HG02852 (cell line): ENCODE measurements around the gene SLC37A3.

ENCODE experiments used
- ATAC-seq: cut with Tn5 transposase; IDR thresholded peaks from one replicate; pipeline ENCODE4 v1.9.1; 2021; ENCODE audit warnings: mild to moderate bottlenecking, moderate library complexity; ENCODE audit not compliant: unreplicated experiment

Gene SLC37A3

GRCh38 chr7:140402178-140402835 lies 4.0 kb upstream of the SLC37A3 start:
- ATAC-seq, result no peak

GRCh38 chr7:140400381-140400780 lies 2.1 kb upstream of the SLC37A3 start:
- no peak for ATAC-seq

- no peak for ATAC-seq
Observed at GRCh38 chr7:140398821-140399220, 491 bp upstream of the SLC37A3 start.

GRCh38 chr7:140393756-140394306 lies 4.5 kb downstream of the SLC37A3 start:
- no peak for ATAC-seq

- no peak for ATAC-seq
Observed at GRCh38 chr7:140391634-140392033, 6.7 kb downstream of the SLC37A3 start.

- ATAC-seq, result peak; percentile 80
Observed at GRCh38 chr7:140390466-140391190, 7.7 kb downstream of the SLC37A3 start.

GRCh38 chr7:140390034-140390433 lies 8.3 kb downstream of the SLC37A3 start:
- no peak for ATAC-seq

GRCh38 chr7:140389445-140389844 lies 8.9 kb downstream of the SLC37A3 start:
- no peak for ATAC-seq

GRCh38 chr7:140384894-140385545 lies 13.3 kb downstream of the SLC37A3 start:
- ATAC-seq, result no peak

- no peak for ATAC-seq
Observed at GRCh38 chr7:140383954-140384713, 14.2 kb downstream of the SLC37A3 start.

- no peak for ATAC-seq
Observed at GRCh38 chr7:140375892-140376730, 22.2 kb downstream of the SLC37A3 start.

GRCh38 chr7:140375323-140375722 lies 23.0 kb downstream of the SLC37A3 start:
- no peak for ATAC-seq

- ATAC-seq, result no peak
Observed at GRCh38 chr7:140369294-140369693, 29.0 kb downstream of the SLC37A3 start.

- no peak for ATAC-seq
Observed at GRCh38 chr7:140367528-140367927, 30.8 kb downstream of the SLC37A3 start.

- no peak for ATAC-seq
Observed at GRCh38 chr7:140364819-140365218, 33.5 kb downstream of the SLC37A3 start.

GRCh38 chr7:140360697-140361229 lies 37.6 kb downstream of the SLC37A3 start:
- no peak for ATAC-seq

- ATAC-seq, result no peak
Observed at GRCh38 chr7:140358412-140359051, 39.8 kb downstream of the SLC37A3 start.

- ATAC-seq, result no peak
Observed at GRCh38 chr7:140358024-140358411, 40.3 kb downstream of the SLC37A3 start.

- no peak for ATAC-seq
Observed at GRCh38 chr7:140350056-140350455, 48.3 kb downstream of the SLC37A3 start.
